ENCODE measurements around the gene COPS4.
"Not testable (repeated sequence)": the region's sequence is repeated elsewhere in the genome, so short reads cannot be mapped to it uniquely, and the experiment has no call there.

Gene COPS4

GRCh38 chr4:83013420-83013867, 21.5 kb upstream of the COPS4 start:
- TF ChIP-seq CTCF (IDR thresholded peaks at IDR 0.05) = no peak
- peak overlapping the region; percentile 54 to 83 for H3K27ac ChIP-seq
- peak overlapping the region; percentile 85 for H3K4me3 ChIP-seq
- DNase-seq (ENCODE audit: low spot score) = no peak

GRCh38 chr4:83013902-83014301, 21.1 kb upstream of the COPS4 start:
- no peak for DNase-seq (ENCODE audit: low spot score)
- Histone ChIP-seq H3K4me3 (peak overlapping the region; percentile 85), H3K27ac (no peak overlapping the region)
- TF ChIP-seq CTCF (IDR thresholded peaks at IDR 0.05) = no peak

- no peak for DNase-seq (ENCODE audit: low spot score)
- no peak for TF ChIP-seq CTCF (IDR thresholded peaks at IDR 0.05)
Measured at GRCh38 chr4:83019794-83020494, 15.0 kb upstream of the COPS4 start.

GRCh38 chr4:83022724-83023450, 12.1 kb upstream of the COPS4 start:
- TF ChIP-seq CTCF (IDR thresholded peaks at IDR 0.05) = no peak
- no peak overlapping the region for H3K4me3 ChIP-seq
- DNase-seq (ENCODE audit: low spot score) = no peak
- H3K27ac ChIP-seq = no peak overlapping the region

More at GRCh38 chr4:83019794-83020494, 15.0 kb upstream of the COPS4 start:
- no peak overlapping the region for H3K27ac ChIP-seq
- no peak overlapping the region for H3K4me3 ChIP-seq

GRCh38 chr4:83023599-83023998, 11.4 kb upstream of the COPS4 start:
- not testable (repeated sequence) for H3K27ac ChIP-seq; DNase-seq (ENCODE audit: low spot score); H3K4me3 ChIP-seq

- no peak for TF ChIP-seq CTCF (IDR thresholded peaks at IDR 0.05)
- DNase-seq (ENCODE audit: low spot score) = no peak
- H3K27ac ChIP-seq = no peak overlapping the region
- no peak overlapping the region for H3K4me3 ChIP-seq
Measured at GRCh38 chr4:83024233-83024632, 10.8 kb upstream of the COPS4 start.

- Histone ChIP-seq H3K4me3 (no peak overlapping the region), H3K27ac (no peak overlapping the region)
- DNase-seq (ENCODE audit: low spot score) = no peak
- no peak for TF ChIP-seq CTCF (IDR thresholded peaks at IDR 0.05)
Measured at GRCh38 chr4:83025563-83025962, 9.4 kb upstream of the COPS4 start.

Measured in coronary artery (tissue), 2 donors.